OCI-LY1 (cell line): ENCODE data around the gene DUSP6.

Source experiments
- CTCF ChIP-seq: fragments of 200-600 bp; sonication (generic), shearing (Covaris generic); IDR thresholded peaks from 2 replicates; pipeline ENCODE4 v1.5.1; 2017; ENCODE audit warnings: mild to moderate bottlenecking, antibody characterized with exemption, low read length, moderate library complexity, mixed read lengths
- EZH2 ChIP-seq: fragments of 200-600 bp; sonication (generic), shearing (Covaris generic); IDR thresholded peaks from 2 replicates; pipeline ENCODE4 v1.8.0; 2017; ENCODE audit warnings: borderline replicate concordance, mixed run types, mild to moderate bottlenecking, antibody characterized with exemption, low read length, moderate library complexity, mixed read lengths

GRCh38 chr12:89401433-89402058 lies 49.2 kb upstream of the DUSP6 start:
- no peak for TF ChIP-seq CTCF
- TF ChIP-seq EZH2: no peak
